ENCODE results near the gene EFCAB6.

The EFCAB6 gene

GRCh38 chr22:43845981-43846380, 33.9 kb upstream of the EFCAB6 start:
- ATAC-seq: no peak
- TF ChIP-seq GLIS3 (CRISPR knock-in tag; IDR thresholded peaks at IDR 0.05): no peak
- no peak for TF ChIP-seq TOX (CRISPR knock-in tag; IDR thresholded peaks at IDR 0.05; ENCODE audit: borderline replicate concordance)
- TF ChIP-seq, protein P1, sequence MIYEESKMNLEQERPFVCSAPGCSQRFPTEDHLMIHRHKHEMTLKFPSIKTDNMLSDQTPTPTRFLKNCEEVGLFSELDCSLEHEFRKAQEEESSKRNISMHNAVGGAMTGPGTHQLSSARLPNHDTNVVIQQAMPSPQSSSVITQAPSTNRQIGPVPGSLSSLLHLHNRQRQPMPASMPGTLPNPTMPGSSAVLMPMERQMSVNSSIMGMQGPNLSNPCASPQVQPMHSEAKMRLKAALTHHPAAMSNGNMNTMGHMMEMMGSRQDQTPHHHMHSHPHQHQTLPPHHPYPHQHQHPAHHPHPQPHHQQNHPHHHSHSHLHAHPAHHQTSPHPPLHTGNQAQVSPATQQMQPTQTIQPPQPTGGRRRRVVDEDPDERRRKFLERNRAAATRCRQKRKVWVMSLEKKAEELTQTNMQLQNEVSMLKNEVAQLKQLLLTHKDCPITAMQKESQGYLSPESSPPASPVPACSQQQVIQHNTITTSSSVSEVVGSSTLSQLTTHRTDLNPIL (CRISPR knock-in tag; IDR thresholded peaks at IDR 0.05; ENCODE audit: low read depth): no peak
- TF ChIP-seq ZFP30 (CRISPR knock-in tag; IDR thresholded peaks at IDR 0.05): no peak
- TF ChIP-seq CSDC2 (CRISPR knock-in tag; IDR thresholded peaks at IDR 0.05): no peak
- no peak for TF ChIP-seq OSR1 (CRISPR knock-in tag; IDR thresholded peaks at IDR 0.05)
- TF ChIP-seq POU6F1 (CRISPR knock-in tag; IDR thresholded peaks at IDR 0.05; ENCODE audit: borderline replicate concordance, low read depth): no peak
- no peak for TF ChIP-seq ZNF8 (CRISPR knock-in tag; IDR thresholded peaks at IDR 0.05)
- TF ChIP-seq TCF4 (CRISPR knock-in tag; IDR thresholded peaks at IDR 0.05; ENCODE audit: borderline replicate concordance): no peak
- no peak for TF ChIP-seq ISL1 (CRISPR knock-in tag; IDR thresholded peaks at IDR 0.05)
- no peak for TF ChIP-seq ARNTL (CRISPR knock-in tag; IDR thresholded peaks at IDR 0.05; ENCODE audit: borderline replicate concordance, low read depth)
- no peak for TF ChIP-seq ZNF565 (CRISPR knock-in tag; conservative IDR thresholded peaks at IDR 0.05; ENCODE audit: low read depth)
- TF ChIP-seq PATZ1 (CRISPR knock-in tag; IDR thresholded peaks at IDR 0.05; ENCODE audit: borderline replicate concordance): no peak
- TF ChIP-seq ESRRG (CRISPR knock-in tag; IDR thresholded peaks at IDR 0.05): no peak
- TF ChIP-seq, protein P2, sequence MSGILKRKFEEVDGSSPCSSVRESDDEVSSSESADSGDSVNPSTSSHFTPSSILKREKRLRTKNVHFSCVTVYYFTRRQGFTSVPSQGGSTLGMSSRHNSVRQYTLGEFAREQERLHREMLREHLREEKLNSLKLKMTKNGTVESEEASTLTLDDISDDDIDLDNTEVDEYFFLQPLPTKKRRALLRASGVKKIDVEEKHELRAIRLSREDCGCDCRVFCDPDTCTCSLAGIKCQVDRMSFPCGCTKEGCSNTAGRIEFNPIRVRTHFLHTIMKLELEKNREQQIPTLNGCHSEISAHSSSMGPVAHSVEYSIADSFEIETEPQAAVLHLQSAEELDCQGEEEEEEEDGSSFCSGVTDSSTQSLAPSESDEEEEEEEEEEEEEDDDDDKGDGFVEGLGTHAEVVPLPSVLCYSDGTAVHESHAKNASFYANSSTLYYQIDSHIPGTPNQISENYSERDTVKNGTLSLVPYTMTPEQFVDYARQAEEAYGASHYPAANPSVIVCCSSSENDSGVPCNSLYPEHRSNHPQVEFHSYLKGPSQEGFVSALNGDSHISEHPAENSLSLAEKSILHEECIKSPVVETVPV (CRISPR knock-in tag; IDR thresholded peaks at IDR 0.05): no peak
- TF ChIP-seq SNAI2 (CRISPR knock-in tag; IDR thresholded peaks at IDR 0.05): no peak
- no peak for TF ChIP-seq ZFP3 (CRISPR knock-in tag; IDR thresholded peaks at IDR 0.05)
- TF ChIP-seq TSHZ2 (CRISPR knock-in tag; IDR thresholded peaks at IDR 0.05): no peak

GRCh38 chr22:43844560-43845545, 32.7 kb upstream of the EFCAB6 start:
- no peak for ATAC-seq
- TF ChIP-seq ESRRG (CRISPR knock-in tag; IDR thresholded peaks at IDR 0.05) (no peak), PPARA (CRISPR knock-in tag; IDR thresholded peaks at IDR 0.05; ENCODE audit: borderline replicate concordance) (no peak), RARB (CRISPR knock-in tag; IDR thresholded peaks at IDR 0.05) (no peak), ZNF70 (CRISPR knock-in tag; IDR thresholded peaks at IDR 0.05) (no peak), TOX (CRISPR knock-in tag; IDR thresholded peaks at IDR 0.05; ENCODE audit: borderline replicate concordance) (no peak), CSDC2 (CRISPR knock-in tag; IDR thresholded peaks at IDR 0.05) (no peak), TSHZ2 (CRISPR knock-in tag; IDR thresholded peaks at IDR 0.05) (no peak), ZNF8 (CRISPR knock-in tag; IDR thresholded peaks at IDR 0.05) (no peak), ZNF565 (CRISPR knock-in tag; conservative IDR thresholded peaks at IDR 0.05; ENCODE audit: low read depth) (no peak), OSR1 (CRISPR knock-in tag; IDR thresholded peaks at IDR 0.05) (no peak), PATZ1 (CRISPR knock-in tag; IDR thresholded peaks at IDR 0.05; ENCODE audit: borderline replicate concordance) (no peak)
- TF ChIP-seq, protein P2 (CRISPR knock-in tag; IDR thresholded peaks at IDR 0.05): no peak

Data from SK-N-SH treated with all-trans-retinoic acid at 6 μM for 48 hours (cell line).